Right lobe of liver (tissue), 4 donors: Measurements from ENCODE around the gene ST3GAL5.

Experiments used
- CTCF ChIP-seq, 4 donors: fragments of 200-600 bp in 3 of 4; fragments of 450-650 bp in 1 of 4; IDR thresholded peaks; one replicate each; pipeline versions ENCODE4 v1.5.1 to v1.8.0; 2016 to 2022; ENCODE audit warnings: antibody characterized with exemption in 4 of 4, mild to moderate bottlenecking in 2 of 4
- POLR2A ChIP-seq: fragments of 450-650 bp; IDR thresholded peaks from one replicate; pipeline ENCODE4 v1.6.1; 2017; ENCODE audit warnings: antibody characterized with exemption, mild to moderate bottlenecking
- donor health status: DM: no; HTN: no; CAD: no.
- donor health status: DM: no; HTN: no; CAD: no.
- donor health status: DM: no; HTN: yes; CAD: no.

- TF ChIP-seq CTCF (IDR thresholded peaks at IDR 0.05): no peak
- TF ChIP-seq POLR2A: no peak
Measured at GRCh38 chr2:85795331-85796045, 93.3 kb downstream of the ST3GAL5 start.
